WTC11 (cell line): Measurements from ENCODE around the gene OTUD7B.

Source experiments
- ATF2 ChIP-seq: sonication (generic); formaldehyde crosslinking; IDR thresholded peaks from 2 replicates; pipeline ENCODE4 v1.8.1; 2022; ENCODE audit warnings: low read depth, missing genetic modification reagents, borderline replicate concordance
- CTCF ChIP-seq: fragments of 200-600 bp; IDR thresholded peaks from 2 replicates; pipeline ENCODE4 v1.8.0; 2022; ENCODE audit warnings: antibody characterized with exemption
- FOXK1 ChIP-seq: sonication (generic); formaldehyde crosslinking; IDR thresholded peaks from 2 replicates; pipeline ENCODE4 v1.8.0; 2022; ENCODE audit warnings: mild to moderate bottlenecking, moderate library complexity, missing genetic modification reagents
- FOXP1 ChIP-seq: sonication (generic); formaldehyde crosslinking; IDR thresholded peaks from 2 replicates; pipeline ENCODE4 v1.8.0; 2022; ENCODE audit warnings: missing genetic modification reagents, mild to moderate bottlenecking, moderate library complexity, borderline replicate concordance
- MAX ChIP-seq: sonication (generic); formaldehyde crosslinking; IDR thresholded peaks from 2 replicates; pipeline ENCODE4 v1.8.0; 2022; ENCODE audit warnings: mild to moderate bottlenecking, missing genetic modification reagents
- NR2C2 ChIP-seq: sonication (generic); formaldehyde crosslinking; IDR thresholded peaks from 2 replicates; pipeline ENCODE4 v1.8.0; 2022; ENCODE audit warnings: mild to moderate bottlenecking, missing genetic modification reagents
- ZNF317 ChIP-seq: sonication (generic); formaldehyde crosslinking; IDR thresholded peaks from 2 replicates; pipeline ENCODE4 v1.8.1; 2023; ENCODE audit warnings: low read depth, mild to moderate bottlenecking, moderate library complexity, missing genetic modification reagents, borderline replicate concordance
- ZNF671 ChIP-seq: fragments of 250-450 bp; sonication (Bioruptor Pico); IDR thresholded peaks from 2 replicates; pipeline ENCODE4 v1.8.0; 2021; ENCODE audit warnings: mild to moderate bottlenecking
- ZSCAN18 ChIP-seq: fragments of 250-450 bp; sonication (Bioruptor Pico); IDR thresholded peaks from 2 replicates; pipeline ENCODE4 v2.1.2; 2022; ENCODE audit warnings: mild to moderate bottlenecking, moderate library complexity

GRCh38 chr1:149932474-149932873 lies 78.1 kb downstream of the OTUD7B start:
- TF ChIP-seq FOXP1 (CRISPR knock-in tag) (no peak), CTCF (no peak), ATF2 (CRISPR knock-in tag) (no peak), MAX (CRISPR knock-in tag) (no peak), NR2C2 (no peak), ZSCAN18 (CRISPR knock-in tag) (no peak), ZNF317 (CRISPR knock-in tag) (no peak), ZNF671 (no peak), FOXK1 (no peak)
